ENCODE measurements around the gene HELZ2. TPM values are rescaled to one million over a fixed set of nuclear protein-coding genes. Genes with fewer than 3 reads are reported as not detected.
A peak's percentile ranks its signal among the peaks of the same experiment; 100 is the strongest.
"Not testable (repeated sequence)": the region's sequence is repeated elsewhere in the genome, so short reads cannot be mapped to it uniquely, and the experiment has no call there.

Gene HELZ2
- total RNA-seq, 1 donor from 2014 or later: 188 TPM

GRCh38 chr20:63572788-63573646 lies 1.0 kb downstream of the HELZ2 start:
- peaks cover 21% of the 10 kb centered on the region for H3K4me1 ChIP-seq (ENCODE audit: insufficient read depth, low read length)
- H3K79me2 ChIP-seq (ENCODE audit: insufficient read depth, low read length): peaks cover 7% of the 10 kb centered on the region
- DNase-seq (ENCODE audit: low read depth) (no peak), FAIRE-seq (no peak)
- Mint-ChIP-seq H3K27me3 (ENCODE audit: low read depth, unreplicated experiment) (peaks cover 7% of the 10 kb centered on the region), H3K4me1 (ENCODE audit: low read depth, unreplicated experiment) (no peaks in the 10 kb centered on the region), H3K4me3 (ENCODE audit: unreplicated experiment) (peak overlapping the region; percentile 90), H3K9me3 (ENCODE audit: unreplicated experiment) (no peaks in the 10 kb centered on the region), H3K36me3 (ENCODE audit: low read depth, unreplicated experiment) (no peaks in the 10 kb centered on the region), H3K27ac (ENCODE audit: unreplicated experiment) (peak overlapping the region; percentile 89)
- H3K36me3 ChIP-seq (ENCODE audit: insufficient read depth, low read length): no peaks in the 10 kb centered on the region
- no peaks in the 10 kb centered on the region for H3K27me3 ChIP-seq (ENCODE audit: insufficient read depth, low read length)
- H3K27ac ChIP-seq (ENCODE audit: low read depth, low read length): no peak overlapping the region
- H4K20me1 ChIP-seq (ENCODE audit: insufficient read depth, low read length): peaks cover 17% of the 10 kb centered on the region
- H3K9me3 ChIP-seq (ENCODE audit: insufficient read depth, low read depth, low read length): no peaks in the 10 kb centered on the region
- peak overlapping the region; percentile 75 for H3K4me3 ChIP-seq (ENCODE audit: insufficient read depth, low read depth, low read length)
- peak overlapping the region; percentile 27 for H2AFZ ChIP-seq (ENCODE audit: low read depth, low read length)
- peak overlapping the region; percentile 94 for H3K4me2 ChIP-seq (ENCODE audit: low read length)
- TF ChIP-seq EZH2 (IDR thresholded peaks at IDR 0.05; ENCODE audit: insufficient read depth, low read length): no peak
- no peak for TF ChIP-seq CTCF (IDR thresholded peaks at IDR 0.05; ENCODE audit: insufficient read depth, low read depth, low read length)
- peak overlapping the region; percentile 83 for H3K9ac ChIP-seq (ENCODE audit: low read length)

- no peak for FAIRE-seq
- no peak for DNase-seq (ENCODE audit: low read depth)
- Histone ChIP-seq H3K9me3 (ENCODE audit: insufficient read depth, low read depth, low read length) (no peaks in the 10 kb centered on the region), H3K79me2 (ENCODE audit: insufficient read depth, low read length) (peaks cover 7% of the 10 kb centered on the region), H3K4me1 (ENCODE audit: insufficient read depth, low read length) (peaks cover 21% of the 10 kb centered on the region), H3K36me3 (ENCODE audit: insufficient read depth, low read length) (no peaks in the 10 kb centered on the region), H3K27me3 (ENCODE audit: insufficient read depth, low read length) (no peaks in the 10 kb centered on the region), H4K20me1 (ENCODE audit: insufficient read depth, low read length) (peaks cover 23% of the 10 kb centered on the region), H3K4me3 (ENCODE audit: insufficient read depth, low read depth, low read length) (no peak overlapping the region), H3K4me2 (ENCODE audit: low read length) (no peak overlapping the region), H2AFZ (ENCODE audit: low read depth, low read length) (no peak overlapping the region), H3K9ac (ENCODE audit: low read length) (no peak overlapping the region), H3K27ac (ENCODE audit: low read depth, low read length) (no peak overlapping the region)
- H3K27me3 Mint-ChIP-seq (ENCODE audit: low read depth, unreplicated experiment): peaks cover 5% of the 10 kb centered on the region
- no peaks in the 10 kb centered on the region for H3K36me3 Mint-ChIP-seq (ENCODE audit: low read depth, unreplicated experiment)
- H3K4me3 Mint-ChIP-seq (ENCODE audit: unreplicated experiment): peak overlapping the region; percentile 90
- H3K27ac Mint-ChIP-seq (ENCODE audit: unreplicated experiment): no peak overlapping the region
- no peaks in the 10 kb centered on the region for H3K4me1 Mint-ChIP-seq (ENCODE audit: low read depth, unreplicated experiment)
- no peaks in the 10 kb centered on the region for H3K9me3 Mint-ChIP-seq (ENCODE audit: unreplicated experiment)
- TF ChIP-seq EZH2 (IDR thresholded peaks at IDR 0.05; ENCODE audit: insufficient read depth, low read length) (no peak), CTCF (IDR thresholded peaks at IDR 0.05; ENCODE audit: insufficient read depth, low read depth, low read length) (no peak)
These were observed 1.8 kb downstream of the HELZ2 start for GRCh38 chr20:63572071-63572787.

- DNase-seq (ENCODE audit: low read depth); H3K27ac Mint-ChIP-seq (ENCODE audit: unreplicated experiment); H3K27me3 ChIP-seq (ENCODE audit: insufficient read depth, low read length); H3K36me3 ChIP-seq (ENCODE audit: insufficient read depth, low read length); H3K9me3 Mint-ChIP-seq (ENCODE audit: unreplicated experiment); H3K9ac ChIP-seq (ENCODE audit: low read length); H3K27me3 Mint-ChIP-seq (ENCODE audit: low read depth, unreplicated experiment); H3K9me3 ChIP-seq (ENCODE audit: insufficient read depth, low read depth, low read length); H3K4me2 ChIP-seq (ENCODE audit: low read length); H3K27ac ChIP-seq (ENCODE audit: low read depth, low read length); H3K36me3 Mint-ChIP-seq (ENCODE audit: low read depth, unreplicated experiment); H3K4me3 Mint-ChIP-seq (ENCODE audit: unreplicated experiment); H3K79me2 ChIP-seq (ENCODE audit: insufficient read depth, low read length); H2AFZ ChIP-seq (ENCODE audit: low read depth, low read length); H3K4me3 ChIP-seq (ENCODE audit: insufficient read depth, low read depth, low read length); FAIRE-seq; H3K4me1 Mint-ChIP-seq (ENCODE audit: low read depth, unreplicated experiment): not testable (repeated sequence)
- Histone ChIP-seq H3K4me1 (ENCODE audit: insufficient read depth, low read length) (peaks cover 21% of the 10 kb centered on the region), H4K20me1 (ENCODE audit: insufficient read depth, low read length) (peaks cover 23% of the 10 kb centered on the region)
These were observed 3.0 kb downstream of the HELZ2 start for GRCh38 chr20:63571087-63571478.
